WTC11 (cell line): Measurements from ENCODE around the gene L3MBTL1. TPM values are rescaled to one million over a fixed set of nuclear protein-coding genes. Genes with fewer than 3 reads are reported as not detected.

Experiments
- ATAC-seq: fragments of 200-7000 bp; cut with Tn5 transposase; 2 replicates; pipeline ENCODE4 v1.10.0; 2021; ENCODE audit warnings: mild to moderate bottlenecking, moderate library complexity
- CTCF ChIA-PET: fragments of 300-600 bp; sonication (Branson Sonifier 250); formaldehyde crosslinking; loops from one replicate; lab custom pipeline; 2021; ENCODE audit warnings: antibody characterized with exemption; lab: Charles Lee
- POLR2A ChIA-PET: fragments of 350-600 bp; sonication (Branson Sonifier 250); formaldehyde crosslinking; loops from one replicate; lab custom pipeline; 2021; ENCODE audit warnings: antibody characterized with exemption; lab: Charles Lee
- DNase-seq: peaks from one replicate; pipeline ENCODE4 v3.0.0; 2021; ENCODE audit warnings: low spot score
- H3K27ac Mint-ChIP-seq: 2 replicates; pipeline ENCODE4 v1.8.0; 2021; ENCODE audit warnings: mixed read lengths
- H3K27me3 Mint-ChIP-seq: 2 replicates; pipeline ENCODE4 v1.8.0; 2021; ENCODE audit warnings: low read depth, mild to moderate bottlenecking, moderate library complexity, mixed read lengths
- H3K36me3 Mint-ChIP-seq: 2 replicates; pipeline ENCODE4 v1.8.0; 2021; ENCODE audit warnings: mixed read lengths
- H3K4me1 Mint-ChIP-seq: 2 replicates; pipeline ENCODE4 v1.8.0; 2022; ENCODE audit warnings: mixed read lengths
- H3K4me3 Mint-ChIP-seq: 2 replicates; pipeline ENCODE4 v1.8.0; 2021; ENCODE audit warnings: mild to moderate bottlenecking, moderate library complexity, mixed read lengths
- H3K9me3 Mint-ChIP-seq: 2 replicates; pipeline ENCODE4 v1.8.0; 2021; ENCODE audit warnings: mixed read lengths
- EMX1 ChIP-seq: fragments of 250-450 bp; sonication (Bioruptor Pico); IDR thresholded peaks from 2 replicates; pipeline ENCODE4 v1.8.0; 2021; ENCODE audit warnings: mild to moderate bottlenecking
- GABPB1 ChIP-seq: sonication (generic); formaldehyde crosslinking; IDR thresholded peaks from 2 replicates; pipeline ENCODE4 v1.8.1; 2023; ENCODE audit warnings: mild to moderate bottlenecking, missing genetic modification reagents
- GRHL2 ChIP-seq: fragments of 250-450 bp; sonication (Bioruptor Pico); IDR thresholded peaks from 2 replicates; pipeline ENCODE4 v1.8.0; 2022; ENCODE audit warnings: mild to moderate bottlenecking, moderate library complexity; ENCODE audit not compliant: insufficient replicate concordance, severe bottlenecking
- NFATC4 ChIP-seq: fragments of 250-450 bp; sonication (Bioruptor Pico); IDR thresholded peaks from 2 replicates; pipeline ENCODE4 v1.9.0; 2021; ENCODE audit warnings: mild to moderate bottlenecking
- NR2C2 ChIP-seq: sonication (generic); formaldehyde crosslinking; IDR thresholded peaks from 2 replicates; pipeline ENCODE4 v1.8.0; 2022; ENCODE audit warnings: mild to moderate bottlenecking, missing genetic modification reagents
- TP53 ChIP-seq: sonication (generic); formaldehyde crosslinking; IDR thresholded peaks from 2 replicates; pipeline ENCODE4 v1.8.1; 2023; ENCODE audit warnings: mild to moderate bottlenecking, missing genetic modification reagents
- ZNF671 ChIP-seq: fragments of 250-450 bp; sonication (Bioruptor Pico); IDR thresholded peaks from 2 replicates; pipeline ENCODE4 v1.8.0; 2021; ENCODE audit warnings: mild to moderate bottlenecking
- total RNA-seq: library from RNA; stranded (reverse); gene quantifications from 3 replicates; pipeline ENCODE4 v1.2.3, GENCODE V29; 2021
- TF ChIP-seq, protein P1 (sequence below): fragments of 250-450 bp; sonication (Bioruptor Pico); IDR thresholded peaks from 2 replicates; pipeline ENCODE4 v1.9.0; 2021; ENCODE audit warnings: moderate library complexity, mild to moderate bottlenecking, inconsistent platforms, borderline replicate concordance
- TF ChIP-seq, protein P2 (sequence below): fragments of 250-450 bp; sonication (Bioruptor Pico); IDR thresholded peaks from 2 replicates; pipeline ENCODE4 v1.9.0; 2021; ENCODE audit warnings: mild to moderate bottlenecking
- TF ChIP-seq, protein P3 (sequence below): fragments of 250-450 bp; sonication (Bioruptor Pico); IDR thresholded peaks from 2 replicates; pipeline ENCODE4 v1.9.0; 2021; ENCODE audit warnings: mild to moderate bottlenecking, borderline replicate concordance
- TF ChIP-seq, protein P4 (sequence below): fragments of 250-450 bp; sonication (Bioruptor Pico); conservative IDR thresholded peaks from 2 replicates; pipeline ENCODE4 v1.9.0; 2021; ENCODE audit warnings: mild to moderate bottlenecking

The L3MBTL1 gene
- total RNA-seq, 1 experiment from 2014 or later: 28.3 TPM

DNA sequence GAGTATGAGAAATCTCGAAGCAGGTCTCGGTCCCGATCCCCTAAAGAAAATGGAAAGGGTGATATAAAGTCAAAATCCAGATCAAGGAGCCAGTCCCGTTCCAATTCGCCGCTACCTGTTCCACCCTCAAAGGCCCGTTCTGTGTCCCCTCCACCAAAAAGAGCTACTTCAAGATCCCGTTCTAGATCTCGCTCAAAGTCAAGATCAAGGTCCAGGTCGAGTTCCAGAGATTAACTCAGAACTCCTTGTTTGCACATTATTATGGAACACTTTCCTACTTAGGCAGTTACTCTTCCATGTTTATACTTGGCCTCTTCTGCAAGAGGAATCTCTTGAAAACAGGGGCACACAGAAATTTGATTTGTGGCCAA lies 46.7 kb upstream of the L3MBTL1 start:
- Mint-ChIP-seq H3K4me3 (peak overlapping the region; percentile 83; the same call in 1 of the 2 replicates), H3K27me3 (peaks cover 3% of the 10 kb centered on the region; the same call in 1 of the 2 replicates)
- ATAC-seq: no peak
- DNase-seq: no peak
- no peak for TF ChIP-seq TP53
- TF ChIP-seq, all 79 proteins: peak for 0
- Mint-ChIP-seq H3K4me1 (peaks cover 27% of the 10 kb centered on the region), H3K27ac (peak overlapping the region; percentile 81), H3K9me3 (peaks cover 4% of the 10 kb centered on the region; the same call in 1 of the 2 replicates), H3K36me3 (peaks cover 65% of the 10 kb centered on the region)
- CTCF ChIA-PET: interaction anchor here (1.2 kb wide), 1 partner anchor 78 kb away, joined by 3 read pairs; no protein-coding TSS in a partner anchor
- POLR2A ChIA-PET: interaction anchor here (0.6 kb wide), 2 partner anchors 11 to 85 kb away, joined by 3 to 9 read pairs; no protein-coding TSS in a partner anchor

DNA sequence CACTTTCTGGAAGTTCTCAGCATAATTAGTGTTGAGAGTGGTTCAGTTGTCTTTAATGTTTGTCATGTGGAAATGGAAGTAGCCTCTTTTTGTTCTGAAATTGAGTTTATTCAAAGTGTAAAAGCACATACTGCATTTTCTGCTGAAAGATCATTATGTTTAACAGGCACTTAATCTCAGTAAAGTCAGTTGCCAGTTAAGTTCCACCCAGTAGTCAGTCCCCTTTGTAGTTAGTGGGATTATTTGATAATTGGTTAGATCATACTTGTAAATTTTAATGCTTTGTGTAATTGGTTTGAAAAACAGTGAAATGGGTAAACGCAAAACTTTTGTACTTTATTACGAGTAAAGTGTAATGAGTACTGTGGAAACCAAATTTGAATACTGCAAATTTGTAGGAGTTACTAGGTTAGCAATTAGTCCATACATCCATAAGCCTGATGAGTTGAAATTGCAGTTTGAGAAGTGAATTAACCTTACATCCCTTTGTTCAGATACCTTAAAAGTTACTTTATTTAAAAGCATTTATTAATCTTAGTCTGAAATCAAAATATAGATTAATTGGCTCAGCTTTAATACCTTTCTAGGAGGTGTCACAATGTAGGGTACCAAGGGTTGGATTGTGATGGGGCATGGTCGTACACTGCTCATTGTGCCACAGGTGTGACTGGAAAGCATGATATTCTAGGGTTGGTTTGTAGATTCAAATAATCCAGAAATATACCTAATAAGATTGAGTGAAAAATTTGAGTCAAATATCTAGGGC lies 45.4 kb upstream of the L3MBTL1 start:
- H3K9me3 Mint-ChIP-seq: no peaks in the 10 kb centered on the region
- peaks cover 22% of the 10 kb centered on the region for H3K4me1 Mint-ChIP-seq
- POLR2A ChIA-PET: no interaction called here
- TF ChIP-seq, protein P1, sequence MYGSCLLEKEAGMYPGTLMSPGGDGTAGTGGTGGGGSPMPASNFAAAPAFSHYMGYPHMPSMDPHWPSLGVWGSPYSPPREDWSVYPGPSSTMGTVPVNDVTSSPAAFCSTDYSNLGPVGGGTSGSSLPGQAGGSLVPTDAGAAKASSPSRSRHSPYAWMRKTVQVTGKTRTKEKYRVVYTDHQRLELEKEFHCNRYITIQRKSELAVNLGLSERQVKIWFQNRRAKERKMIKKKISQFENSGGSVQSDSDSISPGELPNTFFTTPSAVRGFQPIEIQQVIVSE (CRISPR knock-in tag): no peak
- 0 out of 2 replicates have a peak, but pooled peaks have one; percentile 29 for TF ChIP-seq NFATC4
- peaks cover 75% of the 10 kb centered on the region for H3K36me3 Mint-ChIP-seq
- ATAC-seq: no peak
- no peaks in the 10 kb centered on the region for H3K27me3 Mint-ChIP-seq
- DNase-seq: no peak
- CTCF ChIA-PET: no interaction called here
- peak overlapping the region; percentile 82 for H3K27ac Mint-ChIP-seq
- H3K4me3 Mint-ChIP-seq: no peak overlapping the region

DNA sequence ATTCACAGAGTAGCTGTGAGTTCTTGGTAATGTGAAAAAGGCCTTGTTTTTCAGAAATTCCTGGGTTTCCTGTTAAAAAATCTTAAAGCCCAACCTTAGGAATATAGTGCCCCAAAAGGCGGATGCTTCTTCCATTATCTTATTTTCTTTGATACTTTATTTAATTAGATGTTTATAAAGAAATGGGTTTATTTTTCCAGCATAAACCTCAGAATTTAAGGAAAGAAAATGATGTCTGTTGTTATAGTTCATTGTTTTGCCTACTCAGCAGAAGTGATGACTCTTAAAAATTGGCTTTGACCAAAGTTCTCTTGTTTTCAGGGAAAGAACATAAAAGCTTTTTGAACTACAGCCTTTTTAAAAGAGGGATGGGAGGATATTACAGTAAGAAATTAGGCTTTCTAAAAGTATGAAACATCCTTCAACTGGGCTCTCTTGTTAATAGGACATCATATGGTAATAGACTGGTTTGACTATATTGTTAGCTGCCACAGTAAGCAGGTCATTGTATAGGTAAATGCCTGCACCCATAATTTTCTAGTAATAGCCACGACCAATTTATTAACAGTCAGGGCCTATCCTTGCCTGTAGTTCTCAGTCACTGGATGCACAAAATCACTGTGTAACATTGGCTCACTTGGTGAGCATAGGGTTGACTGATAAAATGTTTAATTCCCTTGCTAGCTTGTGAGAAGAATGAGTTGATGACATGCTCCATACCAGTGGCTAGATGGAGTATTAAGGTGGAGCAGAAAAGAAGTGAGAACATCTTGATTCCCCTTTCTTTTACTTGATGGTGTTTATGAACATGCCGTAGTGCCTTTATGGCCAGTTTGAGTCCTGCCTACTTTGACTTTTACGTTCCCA lies 44.6 kb upstream of the L3MBTL1 start:
- TF ChIP-seq EMX1 (CRISPR knock-in tag) (0 out of 2 replicates have a peak, but pooled peaks have one; percentile 13), ZNF671 (CRISPR knock-in tag) (peak; percentile 76; the same call in 1 of the 2 replicates), NR2C2 (no peak)
- no peaks in the 10 kb centered on the region for H3K27me3 Mint-ChIP-seq
- POLR2A ChIA-PET: no interaction called here
- peaks cover 75% of the 10 kb centered on the region for H3K36me3 Mint-ChIP-seq
- CTCF ChIA-PET: no interaction called here
- ATAC-seq (no peak), DNase-seq (no peak)
- H3K4me3 Mint-ChIP-seq: no peak overlapping the region
- no peaks in the 10 kb centered on the region for H3K9me3 Mint-ChIP-seq
- peaks cover 22% of the 10 kb centered on the region for H3K4me1 Mint-ChIP-seq
- no peak overlapping the region for H3K27ac Mint-ChIP-seq

DNA sequence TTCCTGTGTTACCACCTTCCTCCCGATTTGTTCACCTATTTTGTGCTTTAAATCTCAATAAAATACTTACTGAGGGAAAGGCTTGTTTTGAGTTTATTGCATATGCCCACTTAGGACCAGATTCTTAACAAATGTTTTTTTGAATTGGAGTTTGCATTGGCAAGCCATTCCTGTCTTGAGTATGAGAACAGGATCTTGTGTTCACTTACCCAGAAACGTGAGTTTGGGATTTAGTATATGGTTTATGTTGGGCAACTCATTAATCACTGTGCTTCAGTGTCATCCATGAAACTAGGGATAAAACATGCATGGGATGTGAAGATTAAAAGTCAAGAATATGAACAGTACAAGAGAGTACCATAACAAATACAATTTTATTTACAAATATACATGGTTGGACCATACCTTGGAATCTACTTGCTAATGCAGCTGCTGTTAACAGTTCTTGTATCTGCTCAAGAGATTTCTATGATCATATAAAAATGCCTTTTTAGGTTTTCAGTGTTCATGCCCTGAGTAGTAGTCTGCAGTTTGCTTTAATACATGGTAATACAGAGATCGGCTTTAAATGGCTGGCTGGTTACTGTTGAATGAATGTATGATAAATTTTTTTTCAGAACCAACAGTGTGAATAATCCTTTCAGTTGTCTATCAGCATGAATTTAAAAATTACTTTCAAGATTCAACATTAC lies 43.8 kb upstream of the L3MBTL1 start:
- Mint-ChIP-seq H3K27ac (no peak overlapping the region), H3K9me3 (no peaks in the 10 kb centered on the region), H3K4me1 (peaks cover 22% of the 10 kb centered on the region), H3K4me3 (no peak overlapping the region), H3K27me3 (no peaks in the 10 kb centered on the region), H3K36me3 (peaks cover 75% of the 10 kb centered on the region)
- POLR2A ChIA-PET: interaction anchor here (1.6 kb wide), 1 partner anchor 12 kb away, joined by 4 read pairs; no protein-coding TSS in a partner anchor
- DNase-seq (no peak), ATAC-seq (no peak)
- CTCF ChIA-PET: interaction anchor here (0.6 kb wide), 1 partner anchor 123 kb away, joined by 4 read pairs; no protein-coding TSS in a partner anchor
- TF ChIP-seq, protein P2, sequence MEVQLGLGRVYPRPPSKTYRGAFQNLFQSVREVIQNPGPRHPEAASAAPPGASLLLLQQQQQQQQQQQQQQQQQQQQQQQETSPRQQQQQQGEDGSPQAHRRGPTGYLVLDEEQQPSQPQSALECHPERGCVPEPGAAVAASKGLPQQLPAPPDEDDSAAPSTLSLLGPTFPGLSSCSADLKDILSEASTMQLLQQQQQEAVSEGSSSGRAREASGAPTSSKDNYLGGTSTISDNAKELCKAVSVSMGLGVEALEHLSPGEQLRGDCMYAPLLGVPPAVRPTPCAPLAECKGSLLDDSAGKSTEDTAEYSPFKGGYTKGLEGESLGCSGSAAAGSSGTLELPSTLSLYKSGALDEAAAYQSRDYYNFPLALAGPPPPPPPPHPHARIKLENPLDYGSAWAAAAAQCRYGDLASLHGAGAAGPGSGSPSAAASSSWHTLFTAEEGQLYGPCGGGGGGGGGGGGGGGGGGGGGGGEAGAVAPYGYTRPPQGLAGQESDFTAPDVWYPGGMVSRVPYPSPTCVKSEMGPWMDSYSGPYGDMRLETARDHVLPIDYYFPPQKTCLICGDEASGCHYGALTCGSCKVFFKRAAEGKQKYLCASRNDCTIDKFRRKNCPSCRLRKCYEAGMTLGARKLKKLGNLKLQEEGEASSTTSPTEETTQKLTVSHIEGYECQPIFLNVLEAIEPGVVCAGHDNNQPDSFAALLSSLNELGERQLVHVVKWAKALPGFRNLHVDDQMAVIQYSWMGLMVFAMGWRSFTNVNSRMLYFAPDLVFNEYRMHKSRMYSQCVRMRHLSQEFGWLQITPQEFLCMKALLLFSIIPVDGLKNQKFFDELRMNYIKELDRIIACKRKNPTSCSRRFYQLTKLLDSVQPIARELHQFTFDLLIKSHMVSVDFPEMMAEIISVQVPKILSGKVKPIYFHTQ: no peak
- TF ChIP-seq GRHL2: no peak
- no peak for TF ChIP-seq GABPB1 (CRISPR knock-in tag)
- TF ChIP-seq, protein P3, sequence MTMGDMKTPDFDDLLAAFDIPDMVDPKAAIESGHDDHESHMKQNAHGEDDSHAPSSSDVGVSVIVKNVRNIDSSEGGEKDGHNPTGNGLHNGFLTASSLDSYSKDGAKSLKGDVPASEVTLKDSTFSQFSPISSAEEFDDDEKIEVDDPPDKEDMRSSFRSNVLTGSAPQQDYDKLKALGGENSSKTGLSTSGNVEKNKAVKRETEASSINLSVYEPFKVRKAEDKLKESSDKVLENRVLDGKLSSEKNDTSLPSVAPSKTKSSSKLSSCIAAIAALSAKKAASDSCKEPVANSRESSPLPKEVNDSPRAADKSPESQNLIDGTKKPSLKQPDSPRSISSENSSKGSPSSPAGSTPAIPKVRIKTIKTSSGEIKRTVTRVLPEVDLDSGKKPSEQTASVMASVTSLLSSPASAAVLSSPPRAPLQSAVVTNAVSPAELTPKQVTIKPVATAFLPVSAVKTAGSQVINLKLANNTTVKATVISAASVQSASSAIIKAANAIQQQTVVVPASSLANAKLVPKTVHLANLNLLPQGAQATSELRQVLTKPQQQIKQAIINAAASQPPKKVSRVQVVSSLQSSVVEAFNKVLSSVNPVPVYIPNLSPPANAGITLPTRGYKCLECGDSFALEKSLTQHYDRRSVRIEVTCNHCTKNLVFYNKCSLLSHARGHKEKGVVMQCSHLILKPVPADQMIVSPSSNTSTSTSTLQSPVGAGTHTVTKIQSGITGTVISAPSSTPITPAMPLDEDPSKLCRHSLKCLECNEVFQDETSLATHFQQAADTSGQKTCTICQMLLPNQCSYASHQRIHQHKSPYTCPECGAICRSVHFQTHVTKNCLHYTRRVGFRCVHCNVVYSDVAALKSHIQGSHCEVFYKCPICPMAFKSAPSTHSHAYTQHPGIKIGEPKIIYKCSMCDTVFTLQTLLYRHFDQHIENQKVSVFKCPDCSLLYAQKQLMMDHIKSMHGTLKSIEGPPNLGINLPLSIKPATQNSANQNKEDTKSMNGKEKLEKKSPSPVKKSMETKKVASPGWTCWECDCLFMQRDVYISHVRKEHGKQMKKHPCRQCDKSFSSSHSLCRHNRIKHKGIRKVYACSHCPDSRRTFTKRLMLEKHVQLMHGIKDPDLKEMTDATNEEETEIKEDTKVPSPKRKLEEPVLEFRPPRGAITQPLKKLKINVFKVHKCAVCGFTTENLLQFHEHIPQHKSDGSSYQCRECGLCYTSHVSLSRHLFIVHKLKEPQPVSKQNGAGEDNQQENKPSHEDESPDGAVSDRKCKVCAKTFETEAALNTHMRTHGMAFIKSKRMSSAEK (CRISPR knock-in tag): no peak
- TF ChIP-seq, protein P4, sequence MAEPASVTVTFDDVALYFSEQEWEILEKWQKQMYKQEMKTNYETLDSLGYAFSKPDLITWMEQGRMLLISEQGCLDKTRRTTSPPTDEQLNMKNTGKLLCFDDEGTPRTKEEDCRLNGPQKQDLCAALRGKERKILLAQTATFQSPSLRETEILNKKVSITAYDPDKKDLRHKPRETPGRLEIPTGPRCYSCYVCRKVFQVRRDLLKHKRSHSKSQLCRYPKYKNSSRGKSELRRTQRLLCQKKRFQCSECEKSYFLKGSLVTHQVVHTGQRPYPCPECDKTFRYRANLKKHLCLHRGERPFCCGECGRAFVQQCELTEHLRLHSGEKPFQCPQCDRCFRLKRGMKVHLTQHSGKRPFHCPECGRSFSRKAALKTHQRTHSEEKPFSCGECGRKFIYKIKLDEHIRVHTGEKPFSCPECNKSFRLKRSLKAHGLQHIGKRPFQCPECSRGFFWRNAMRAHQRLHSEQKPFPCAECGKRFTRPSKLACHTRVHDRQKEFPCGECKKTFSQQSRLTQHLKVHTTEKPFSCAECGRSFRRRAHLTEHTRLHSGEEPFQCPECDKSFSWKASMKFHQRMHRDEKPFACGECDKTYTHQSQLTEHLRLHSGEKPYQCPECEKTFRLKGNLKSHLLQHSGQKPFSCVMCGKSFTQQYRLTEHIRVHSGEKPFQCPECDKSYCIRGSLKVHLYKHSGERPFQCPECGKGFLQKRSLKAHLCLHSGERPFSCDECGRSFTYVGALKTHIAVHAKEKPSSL (CRISPR knock-in tag): no peak
